Measurements from ENCODE around the gene ST3GAL4.

DNA sequence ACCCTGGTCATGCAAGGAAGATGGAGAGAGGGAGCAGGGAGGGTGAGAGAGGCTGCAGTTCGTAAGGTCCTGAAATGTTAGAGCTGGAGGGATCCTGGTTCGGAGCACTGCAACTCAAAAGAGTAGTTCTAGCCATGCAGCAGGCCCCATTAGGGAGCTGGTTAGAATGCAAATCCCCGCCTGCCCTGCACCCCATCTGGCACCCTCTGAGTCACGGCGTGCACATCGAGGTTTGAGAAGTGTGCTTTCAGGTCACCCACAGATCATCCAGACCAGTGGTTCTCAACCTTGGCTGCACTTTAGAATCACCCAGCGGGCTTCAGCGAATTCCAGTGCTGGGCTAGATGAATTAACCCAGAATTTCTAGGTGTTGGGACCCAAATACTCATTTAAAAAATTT, 48.2 kb downstream of the ST3GAL4 start:
- TF ChIP-seq EZH2 (IDR thresholded peaks at IDR 0.05; ENCODE audit: insufficient read depth, poor library complexity, severe bottlenecking) = no peak
- no peak for TF ChIP-seq EZH2phosphoT487 (IDR thresholded peaks at IDR 0.05; ENCODE audit: insufficient read depth, low read depth)

Data from GM23248 (cell line).